Fibroblast of skin of left biceps (primary cell): ENCODE data around the gene GRIN2A.

ENCODE experiments used
- DNase-seq, 2 experiments: peaks; one replicate each; pipeline ENCODE4 v3.0.0-alpha.2; 2013; ENCODE audit warnings: low read depth in 2 of 2

GRIN2A gene

DNA sequence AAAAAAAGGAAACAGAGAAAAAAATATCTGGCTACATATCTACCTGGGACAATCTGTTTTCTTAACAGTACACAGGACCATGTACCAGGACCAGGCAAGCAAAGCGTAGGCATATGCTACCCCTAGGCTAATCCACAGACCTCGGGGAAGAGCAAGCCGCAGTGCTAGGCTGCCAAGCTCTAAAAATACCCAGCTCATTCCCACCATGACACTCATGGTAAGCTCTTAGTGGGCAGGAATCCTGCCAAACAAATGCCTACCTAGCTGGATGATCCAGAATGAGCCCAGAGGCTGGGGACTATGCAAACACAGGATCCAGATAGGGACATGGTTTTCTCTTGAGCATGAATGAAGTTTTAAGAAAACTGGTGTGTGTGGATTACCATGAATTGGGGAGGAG, 95.6 kb downstream of the GRIN2A start:
- no peak for DNase-seq

- DNase-seq, result no peak
These were observed 97.0 kb downstream of the GRIN2A start for GRCh38 chr16:10085078-10085798.

DNA sequence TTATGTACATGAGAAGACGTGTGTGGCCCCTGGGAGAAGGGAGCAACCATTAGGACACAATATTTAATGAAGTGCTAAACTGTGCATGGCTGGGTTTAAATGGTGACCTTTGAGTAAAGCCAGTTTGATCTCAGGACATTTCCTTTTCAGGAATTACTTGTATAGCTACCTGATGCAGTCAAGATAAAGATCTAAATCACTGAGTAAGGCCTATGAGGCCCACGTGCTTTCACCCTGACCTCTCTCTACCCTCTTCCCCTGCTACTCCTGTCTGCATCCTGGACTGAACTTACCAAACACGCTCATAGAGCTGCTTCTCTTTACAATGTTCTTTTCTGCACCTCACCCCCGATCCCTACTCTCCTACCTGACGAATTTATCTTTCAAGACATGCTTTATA, 98.9 kb downstream of the GRIN2A start:
- no peak for DNase-seq

DNA sequence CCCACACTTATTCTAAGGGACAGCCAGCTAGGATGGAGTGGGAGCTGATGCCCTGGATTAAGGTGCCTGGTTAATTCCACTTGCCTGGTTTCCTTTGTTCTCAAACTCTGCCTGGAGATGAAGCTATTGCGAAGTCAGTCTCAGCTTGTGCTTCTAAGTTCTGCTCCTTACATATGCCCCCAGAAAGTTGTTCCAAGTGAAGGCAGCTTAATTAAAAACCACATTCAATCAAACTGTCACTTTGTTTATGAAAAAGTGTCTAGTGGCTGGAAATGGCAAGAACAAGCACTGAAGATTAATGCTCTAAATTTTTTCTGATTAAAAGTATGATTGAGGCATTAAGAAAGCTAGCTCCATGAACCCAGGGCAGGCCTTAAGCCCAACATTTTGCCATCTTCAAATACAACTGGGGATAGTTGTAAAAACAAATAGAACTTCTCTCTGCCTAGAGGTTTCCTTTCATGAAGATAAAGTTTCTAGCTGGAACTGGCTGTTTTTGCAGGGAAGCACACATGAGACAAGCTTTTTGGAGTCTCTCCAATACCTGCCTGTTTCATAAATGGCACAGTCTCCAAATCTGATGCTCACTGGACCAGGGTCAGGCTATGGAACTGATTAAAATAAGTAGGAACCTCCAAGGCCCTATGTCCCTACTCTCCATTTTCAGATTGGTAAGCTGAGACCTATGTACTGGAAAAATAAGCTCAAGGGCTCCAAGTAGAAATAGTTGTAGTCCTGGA, 100.9 kb downstream of the GRIN2A start:
- DNase-seq, result no peak

DNA sequence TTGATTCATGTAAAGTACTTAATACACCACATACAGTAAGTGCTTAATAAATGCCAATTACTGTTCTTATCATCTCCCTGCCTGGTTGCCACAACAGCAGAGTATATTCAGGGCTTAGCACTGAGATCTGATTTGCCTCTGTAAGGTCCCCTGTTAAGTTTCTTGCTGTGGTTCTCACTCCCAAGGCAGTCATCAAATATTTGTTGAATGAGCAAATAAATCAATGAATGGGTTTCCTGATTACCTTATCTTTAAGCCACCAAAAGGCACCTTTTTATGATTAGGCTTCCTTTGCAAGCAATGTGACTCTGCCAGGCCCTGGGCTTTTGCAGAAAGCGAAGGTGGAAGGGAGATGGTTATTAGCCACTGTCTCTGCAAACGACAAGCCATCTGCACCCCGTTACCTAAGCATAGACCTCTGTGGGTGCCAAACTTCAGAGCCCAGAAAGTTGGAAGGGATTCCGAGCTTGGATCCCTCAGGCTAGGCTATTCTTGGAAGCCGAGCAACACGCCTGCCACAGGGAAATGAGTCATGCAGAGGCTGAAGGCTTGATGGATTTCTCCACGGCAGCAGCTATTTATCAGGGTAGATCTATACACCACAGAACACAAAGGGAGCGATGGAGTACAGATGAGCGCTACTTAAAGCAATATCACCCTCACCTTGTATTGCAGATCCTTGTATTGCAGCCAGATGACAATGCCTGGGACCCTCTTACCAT, 102.0 kb downstream of the GRIN2A start:
- DNase-seq, result peak; percentile 77 to 80

DNA sequence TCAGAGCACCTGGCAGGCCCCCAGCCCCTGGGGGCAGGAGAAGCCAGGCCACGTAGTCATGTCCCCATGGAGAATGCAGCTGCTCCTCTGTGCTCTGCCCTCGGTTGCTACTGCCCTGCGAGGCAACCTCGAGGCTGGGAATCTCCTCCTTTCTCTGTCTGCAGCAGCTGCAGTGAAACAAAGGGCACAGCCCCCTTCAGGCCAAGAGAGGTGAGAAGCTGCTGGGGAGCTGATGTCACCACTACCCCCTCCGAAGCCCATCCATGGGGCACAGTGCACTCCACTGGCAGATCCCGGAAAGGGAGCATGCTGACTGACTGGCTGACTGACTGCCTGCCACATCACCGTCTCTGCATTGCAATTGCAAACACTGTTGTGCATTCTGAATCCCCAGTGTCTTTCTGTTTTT, 103.7 kb downstream of the GRIN2A start:
- DNase-seq, result no peak

DNA sequence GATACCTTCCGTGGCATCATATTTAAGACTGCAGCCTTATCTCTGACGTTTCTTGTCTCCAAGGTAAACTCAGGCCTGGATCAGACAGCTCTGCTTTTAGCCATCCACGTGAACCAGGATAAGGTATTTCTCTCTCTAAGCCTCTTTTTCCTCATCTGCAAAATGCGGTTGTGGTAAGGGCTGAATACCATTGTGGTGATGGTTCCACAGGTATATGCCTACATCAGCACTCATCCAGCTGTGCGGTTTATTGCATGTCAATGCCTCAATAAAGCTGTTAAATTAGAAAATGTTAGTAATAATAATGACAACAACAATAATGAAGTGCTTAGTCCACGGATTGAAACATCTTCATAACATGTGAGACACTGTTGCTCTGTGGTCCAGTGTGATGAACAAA, 104.4 kb downstream of the GRIN2A start:
- DNase-seq, result no peak

DNA sequence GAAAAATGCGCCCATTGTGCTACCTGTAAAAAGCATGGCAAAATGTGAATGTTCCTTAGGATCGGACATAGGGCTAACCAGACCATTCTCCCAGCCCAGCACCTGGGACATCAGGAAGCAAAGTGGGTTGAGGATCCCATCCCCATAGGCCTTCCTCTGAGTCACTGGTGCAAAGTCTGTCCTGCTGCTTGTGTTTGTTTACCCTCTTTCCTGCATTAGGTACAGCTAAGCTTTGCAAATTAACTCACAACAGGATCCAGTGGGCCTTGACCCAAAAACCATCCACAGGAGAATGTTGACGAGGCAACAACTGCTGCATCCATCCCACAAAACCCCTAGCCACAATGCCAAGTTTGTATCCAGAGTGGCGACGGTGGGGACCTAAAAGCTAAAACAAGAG, 106.2 kb downstream of the GRIN2A start:
- no peak for DNase-seq

GRCh38 chr16:10070591-10070990, 111.6 kb downstream of the GRIN2A start:
- no peak for DNase-seq

- no peak for DNase-seq
These were observed 112.9 kb downstream of the GRIN2A start for GRCh38 chr16:10069374-10069773.

GRCh38 chr16:10067835-10068234, 114.4 kb downstream of the GRIN2A start:
- DNase-seq, result no peak

GRCh38 chr16:10067406-10067805, 114.8 kb downstream of the GRIN2A start:
- DNase-seq, result no peak

DNA sequence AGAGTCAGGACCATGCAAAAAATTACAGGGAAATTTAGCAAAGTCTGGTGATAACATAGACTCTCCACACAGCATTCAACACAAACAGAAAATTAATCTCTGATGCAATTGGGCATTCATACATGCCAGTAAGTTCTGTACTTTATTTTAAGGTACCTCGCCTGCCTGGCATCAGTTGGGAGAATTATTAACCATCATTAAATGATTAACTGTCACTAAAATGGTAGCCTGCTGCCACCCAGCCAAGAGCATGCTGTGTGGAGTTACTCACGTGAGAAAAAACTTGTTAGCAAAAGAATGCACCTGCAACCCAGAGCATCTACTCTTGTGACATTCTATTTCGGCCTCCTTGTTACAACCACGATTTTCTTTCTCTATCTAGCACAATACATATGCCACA, 117.2 kb downstream of the GRIN2A start:
- no peak for DNase-seq

DNA sequence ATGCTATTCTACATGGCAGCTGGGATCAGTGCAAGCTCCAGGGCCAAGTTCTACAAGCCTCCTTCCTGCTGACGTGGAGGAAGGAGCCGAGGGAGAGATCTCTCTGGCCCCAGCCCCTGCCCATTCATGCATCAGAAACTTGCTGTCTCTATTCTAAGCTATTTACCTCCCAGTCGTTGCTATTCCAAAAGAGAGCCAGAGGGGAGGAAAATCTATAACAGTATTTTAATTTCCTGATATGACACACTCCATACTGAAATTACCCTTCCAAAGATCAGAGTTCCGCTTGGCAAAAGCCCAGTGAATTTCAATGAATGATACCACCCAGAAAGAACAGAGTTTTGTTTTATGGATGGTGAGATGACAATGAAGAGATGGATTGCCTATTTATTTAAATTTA, 133.4 kb downstream of the GRIN2A start:
- no peak for DNase-seq

- no peak for DNase-seq
These were observed 136.3 kb downstream of the GRIN2A start for GRCh38 chr16:10045947-10046346.

- no peak for DNase-seq
These were observed 136.9 kb downstream of the GRIN2A start for GRCh38 chr16:10045291-10045775.

DNA sequence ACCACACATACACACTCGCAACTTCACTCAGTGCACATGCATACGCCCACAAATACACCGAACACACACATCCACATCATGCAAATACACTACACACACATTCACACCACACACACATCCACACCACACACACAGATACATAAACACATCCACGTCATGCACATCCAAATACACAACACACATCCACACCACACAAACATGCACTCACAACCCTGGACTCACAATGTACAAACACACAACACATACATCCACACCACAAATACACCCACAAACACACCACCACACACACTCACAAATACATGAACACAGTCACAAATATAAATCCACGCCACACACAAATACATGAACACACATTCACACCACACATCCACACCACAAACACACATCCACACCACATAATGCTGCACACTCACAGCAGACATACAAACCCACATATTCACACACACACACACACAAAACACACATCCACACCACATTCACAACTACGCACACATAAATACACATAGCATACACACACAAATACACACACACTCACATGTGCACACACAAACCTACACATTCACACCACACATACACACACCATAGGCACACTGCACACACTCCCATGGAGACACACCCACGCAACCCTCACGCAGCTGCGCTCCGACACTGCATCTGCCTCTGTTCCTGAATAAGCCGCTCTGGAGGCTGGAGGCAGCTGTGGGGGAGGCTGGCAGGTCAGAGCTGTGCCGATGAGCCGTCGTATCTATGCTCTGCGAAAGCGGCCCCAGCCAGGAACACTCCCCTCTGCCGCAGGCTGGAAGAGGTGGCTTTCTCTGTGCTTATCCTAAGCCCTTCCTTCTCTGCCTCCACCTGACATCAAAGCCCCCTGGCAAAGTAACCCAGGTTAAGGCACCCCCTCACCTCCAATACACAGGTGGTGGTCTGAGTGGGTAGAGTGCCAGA, 141.8 kb downstream of the GRIN2A start:
- no peak for DNase-seq

DNA sequence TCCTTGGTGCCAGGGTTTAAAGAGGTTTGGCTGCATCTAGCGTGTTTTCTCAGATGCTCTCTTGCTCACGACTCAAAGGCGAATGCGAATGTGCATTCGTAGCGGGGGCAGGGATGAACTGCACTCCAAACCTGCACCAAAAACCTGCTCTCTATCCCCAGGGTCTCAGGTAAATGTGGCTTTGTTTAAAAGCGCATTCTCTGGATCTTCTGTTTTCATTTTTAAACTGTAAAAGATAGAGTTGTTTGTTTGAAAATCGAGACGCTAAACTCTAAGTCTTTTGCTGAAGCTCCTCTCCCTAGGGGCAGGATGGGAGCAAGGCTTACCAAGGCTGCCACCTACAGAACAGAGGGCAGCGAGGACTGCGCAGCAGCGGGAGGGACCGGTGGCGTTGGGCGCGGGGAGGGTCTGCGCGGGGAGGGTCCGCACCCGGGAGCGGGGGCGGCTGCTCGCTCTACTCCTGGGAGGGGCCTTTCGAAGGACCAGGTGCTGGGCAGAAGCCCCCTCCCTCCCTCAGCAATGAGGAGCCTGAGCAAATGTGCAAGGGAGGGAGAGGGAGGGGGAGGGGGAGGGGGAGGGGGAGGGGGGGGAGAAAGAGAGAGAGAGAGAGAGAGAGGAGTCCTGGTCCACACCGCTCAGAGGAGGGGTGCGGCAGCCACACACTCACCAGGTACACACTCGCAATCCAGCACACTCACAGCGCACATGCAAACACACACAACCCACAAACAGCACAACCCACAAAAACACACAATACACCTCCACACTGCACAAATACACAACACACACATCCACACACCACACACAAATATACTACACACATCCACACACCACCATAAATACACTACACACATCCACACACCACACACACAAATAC, 142.8 kb downstream of the GRIN2A start:
- no peak for DNase-seq

- DNase-seq, result peak in 1 of 2 experiments; percentile 12
These were observed 144.5 kb downstream of the GRIN2A start for GRCh38 chr16:10037751-10038150.

- DNase-seq, result no peak
These were observed 145.3 kb downstream of the GRIN2A start for GRCh38 chr16:10036956-10037355.
